Measurements from ENCODE around the gene LRFN3.

LRFN3 gene

GRCh38 chr19:35913589-35913988 lies 22.6 kb upstream of the LRFN3 start:
- Histone ChIP-seq H3F3A (ENCODE audit: low read depth) (no peaks in the 10 kb centered on the region), H3K79me2 (ENCODE audit: insufficient read depth, low read length) (no peaks in the 10 kb centered on the region), H3K27me3 (ENCODE audit: insufficient read depth, low read length, poor library complexity, severe bottlenecking) (no peaks in the 10 kb centered on the region), H3K4me2 (ENCODE audit: low read depth, low read length, poor library complexity, severe bottlenecking) (no peak overlapping the region), H2AFZ (ENCODE audit: low read length) (no peak overlapping the region; the same call in 1 of the 2 replicates), H3K4me1 (ENCODE audit: insufficient read depth, low read length, poor library complexity, severe bottlenecking) (peaks cover 4% of the 10 kb centered on the region), H3K4me3 (ENCODE audit: low read length, poor library complexity, severe bottlenecking) (no peak overlapping the region), H3K36me3 (ENCODE audit: insufficient read depth, low read length) (no peaks in the 10 kb centered on the region), H3K9me2 (replicated peaks; ENCODE audit: low read depth, low read length) (no peaks in the 10 kb centered on the region), H3K9ac (ENCODE audit: low read depth, low read length, poor library complexity, severe bottlenecking) (no peak overlapping the region), H4K20me1 (ENCODE audit: insufficient read depth, low read length, poor library complexity, severe bottlenecking) (no peaks in the 10 kb centered on the region), H3K9me3 (ENCODE audit: insufficient read depth, low read depth, low read length) (no peaks in the 10 kb centered on the region)
- TF ChIP-seq EZH2phosphoT487 (IDR thresholded peaks at IDR 0.05; ENCODE audit: borderline replicate concordance) (no peak), CTCF (conservative IDR thresholded peaks at IDR 0.05; ENCODE audit: low read length) (no peak)

DNA sequence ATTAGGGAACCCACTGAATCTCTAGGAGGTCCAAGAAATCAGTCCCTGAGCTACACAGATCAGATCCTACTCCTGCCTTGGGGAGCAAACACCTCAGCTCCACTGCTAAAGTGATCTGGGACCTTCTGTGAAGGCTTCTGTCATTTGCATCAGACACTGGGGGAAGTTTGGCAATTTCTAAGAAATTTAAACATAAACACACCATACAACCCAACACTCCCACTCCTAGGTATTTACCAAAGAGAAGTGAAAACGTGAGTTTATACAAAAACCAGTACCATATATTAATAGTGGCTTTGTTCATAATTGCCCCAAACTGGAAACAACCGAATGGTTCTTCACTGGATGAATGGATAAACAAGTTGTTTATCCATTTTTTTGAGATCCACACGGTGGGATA lies 20.7 kb upstream of the LRFN3 start:
- Histone ChIP-seq H3K9me3 (ENCODE audit: insufficient read depth, low read depth, low read length) (no peaks in the 10 kb centered on the region), H3K36me3 (ENCODE audit: insufficient read depth, low read length) (no peaks in the 10 kb centered on the region), H3K9me2 (replicated peaks; ENCODE audit: low read depth, low read length) (no peaks in the 10 kb centered on the region), H3K9ac (ENCODE audit: low read depth, low read length, poor library complexity, severe bottlenecking) (no peak overlapping the region), H4K20me1 (ENCODE audit: insufficient read depth, low read length, poor library complexity, severe bottlenecking) (no peaks in the 10 kb centered on the region), H2AFZ (ENCODE audit: low read length) (no peak overlapping the region), H3K79me2 (ENCODE audit: insufficient read depth, low read length) (no peaks in the 10 kb centered on the region), H3K4me2 (ENCODE audit: low read depth, low read length, poor library complexity, severe bottlenecking) (no peak overlapping the region), H3F3A (ENCODE audit: low read depth) (no peaks in the 10 kb centered on the region), H3K4me1 (ENCODE audit: insufficient read depth, low read length, poor library complexity, severe bottlenecking) (no peaks in the 10 kb centered on the region), H3K27me3 (ENCODE audit: insufficient read depth, low read length, poor library complexity, severe bottlenecking) (no peaks in the 10 kb centered on the region), H3K4me3 (ENCODE audit: low read length, poor library complexity, severe bottlenecking) (no peak overlapping the region)
- TF ChIP-seq EZH2phosphoT487 (IDR thresholded peaks at IDR 0.05; ENCODE audit: borderline replicate concordance) (no peak), CTCF (conservative IDR thresholded peaks at IDR 0.05; ENCODE audit: low read length) (no peak)

GRCh38 chr19:35919306-35919705 lies 16.9 kb upstream of the LRFN3 start:
- no peaks in the 10 kb centered on the region for H3K79me2 ChIP-seq (ENCODE audit: insufficient read depth, low read length)
- H3K36me3 ChIP-seq (ENCODE audit: insufficient read depth, low read length) = no peaks in the 10 kb centered on the region
- no peak overlapping the region for H3K4me3 ChIP-seq (ENCODE audit: low read length, poor library complexity, severe bottlenecking)
- H3K9me2 ChIP-seq (replicated peaks; ENCODE audit: low read depth, low read length) = no peaks in the 10 kb centered on the region
- no peaks in the 10 kb centered on the region for H3F3A ChIP-seq (ENCODE audit: low read depth)
- no peaks in the 10 kb centered on the region for H3K27me3 ChIP-seq (ENCODE audit: insufficient read depth, low read length, poor library complexity, severe bottlenecking)
- no peak overlapping the region for H3K4me2 ChIP-seq (ENCODE audit: low read depth, low read length, poor library complexity, severe bottlenecking)
- no peaks in the 10 kb centered on the region for H3K9me3 ChIP-seq (ENCODE audit: insufficient read depth, low read depth, low read length)
- H2AFZ ChIP-seq (ENCODE audit: low read length) = no peak overlapping the region
- no peaks in the 10 kb centered on the region for H3K4me1 ChIP-seq (ENCODE audit: insufficient read depth, low read length, poor library complexity, severe bottlenecking)
- no peak overlapping the region for H3K9ac ChIP-seq (ENCODE audit: low read depth, low read length, poor library complexity, severe bottlenecking)
- TF ChIP-seq EZH2phosphoT487 (IDR thresholded peaks at IDR 0.05; ENCODE audit: borderline replicate concordance) = no peak
- no peak for TF ChIP-seq CTCF (conservative IDR thresholded peaks at IDR 0.05; ENCODE audit: low read length)
- H4K20me1 ChIP-seq (ENCODE audit: insufficient read depth, low read length, poor library complexity, severe bottlenecking) = no peaks in the 10 kb centered on the region
